Stimulated activated naive CD4-positive, alpha-beta T cell (primary cell): ENCODE results near the gene NBEA.
"Not testable (repeated sequence)": the region's sequence is repeated elsewhere in the genome, so short reads cannot be mapped to it uniquely, and the experiment has no call there.

Experiments
- DNase-seq, 6 experiments: peaks; one replicate each; lab custom pipeline; 2025; lab: John Stamatoyannopoulos, UW

Gene NBEA

GRCh38 chr13:34959489-34959888, 17.4 kb downstream of the NBEA start:
- no peak for DNase-seq

GRCh38 chr13:34964558-34964957, 22.5 kb downstream of the NBEA start:
- DNase-seq: no peak

- DNase-seq: no peak
Measured at GRCh38 chr13:34967851-34968562, 25.9 kb downstream of the NBEA start.

GRCh38 chr13:34969539-34969938, 27.5 kb downstream of the NBEA start:
- DNase-seq: not testable (repeated sequence)

- no peak for DNase-seq
Measured at GRCh38 chr13:34970961-34971360, 28.9 kb downstream of the NBEA start.

DNA sequence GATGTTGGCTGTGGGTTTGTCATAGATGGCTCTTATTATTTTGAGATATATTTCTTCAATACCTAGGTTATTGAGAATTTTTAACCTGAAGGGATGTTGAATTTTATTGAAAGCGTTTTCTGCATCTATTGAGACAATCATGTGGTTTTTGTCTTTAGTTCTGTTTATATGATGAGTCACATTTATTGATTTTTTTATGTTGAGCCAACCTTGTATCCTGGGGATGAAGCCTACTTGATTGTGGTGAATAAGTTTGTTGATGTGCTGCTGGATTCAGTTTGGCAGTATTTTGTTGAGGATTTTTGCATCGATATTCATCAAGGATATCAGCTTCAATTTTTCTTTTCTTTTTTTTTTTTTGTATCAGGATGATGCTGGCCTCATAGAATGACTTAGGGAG, 29.4 kb downstream of the NBEA start:
- no peak for DNase-seq

GRCh38 chr13:34985199-34985598, 43.1 kb downstream of the NBEA start:
- DNase-seq: not testable (repeated sequence)

GRCh38 chr13:34988330-34988791, 46.3 kb downstream of the NBEA start:
- DNase-seq: no peak

GRCh38 chr13:34990399-34991214, 48.5 kb downstream of the NBEA start:
- DNase-seq: no peak

GRCh38 chr13:34993470-34993869, 51.4 kb downstream of the NBEA start:
- DNase-seq: no peak

DNA sequence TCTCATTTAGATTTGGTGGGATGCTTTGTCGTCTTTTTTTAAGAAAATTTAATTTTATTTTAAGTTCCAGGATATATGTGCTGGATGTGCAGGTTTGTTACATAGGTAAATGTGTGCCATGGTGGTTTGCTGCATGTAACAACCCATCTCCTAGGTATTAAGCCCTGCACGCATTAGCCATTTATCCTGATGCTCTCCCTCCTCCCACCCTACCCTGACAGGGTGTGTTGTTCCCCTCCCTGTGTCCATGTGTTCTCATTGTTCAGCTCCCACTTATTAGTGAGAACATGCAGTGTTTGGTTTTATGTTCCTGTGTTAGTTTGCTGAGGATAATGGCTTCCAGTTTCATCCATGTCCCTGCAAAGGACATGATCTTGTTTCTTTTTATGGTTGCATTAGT, 61.7 kb downstream of the NBEA start:
- DNase-seq: not testable (repeated sequence)

GRCh38 chr13:35005051-35005450, 63.0 kb downstream of the NBEA start:
- no peak for DNase-seq

- no peak for DNase-seq
Measured at GRCh38 chr13:35014606-35015213, 72.6 kb downstream of the NBEA start.

GRCh38 chr13:35016362-35017112, 74.5 kb downstream of the NBEA start:
- no peak for DNase-seq

DNA sequence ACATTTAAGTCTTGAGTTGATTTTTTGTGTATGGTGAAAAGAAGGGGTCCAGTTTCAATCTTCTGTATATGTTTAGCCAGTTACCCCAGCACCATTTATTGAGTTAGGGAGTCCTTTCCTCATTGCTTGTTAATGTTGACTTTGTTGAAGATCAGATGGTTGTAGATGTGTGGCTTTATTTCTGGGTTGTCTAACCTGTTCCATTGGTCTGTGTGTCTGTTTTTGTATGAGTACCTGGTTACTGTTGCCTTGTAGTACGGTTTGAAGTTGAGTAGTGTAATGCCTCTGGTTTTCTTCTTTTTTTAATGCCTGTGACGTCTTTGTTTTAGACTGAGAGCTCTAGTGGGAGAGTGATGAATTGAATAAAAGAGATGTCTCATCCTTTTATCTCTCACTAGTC, 83.2 kb downstream of the NBEA start:
- no peak for DNase-seq

GRCh38 chr13:35028338-35028867, 86.3 kb downstream of the NBEA start:
- DNase-seq: no peak

GRCh38 chr13:35039012-35039411, 96.9 kb downstream of the NBEA start:
- DNase-seq: no peak

- no peak for DNase-seq
Measured at GRCh38 chr13:35046587-35046986, 104.5 kb downstream of the NBEA start.

GRCh38 chr13:35055705-35056104, 113.6 kb downstream of the NBEA start:
- DNase-seq: no peak

DNA sequence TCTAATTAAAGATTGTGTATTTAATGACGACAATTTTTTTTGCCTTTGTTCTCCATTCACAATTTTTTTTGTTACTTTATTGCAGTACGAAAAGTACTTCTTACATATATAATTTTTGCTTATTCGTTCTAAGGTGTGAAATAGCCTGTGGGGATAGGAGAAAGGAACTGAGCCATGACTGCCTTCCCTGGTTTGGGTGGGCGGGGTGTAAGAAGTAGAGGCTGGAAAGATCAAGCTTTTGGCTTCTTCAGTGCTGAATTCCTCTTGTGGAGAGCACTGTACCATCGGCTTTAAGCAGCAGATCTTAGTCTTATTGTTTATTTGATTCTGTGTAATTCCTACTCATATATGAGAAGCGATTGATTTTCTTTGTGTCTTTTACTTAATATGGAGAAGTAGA, 115.8 kb downstream of the NBEA start:
- DNase-seq: no peak

DNA sequence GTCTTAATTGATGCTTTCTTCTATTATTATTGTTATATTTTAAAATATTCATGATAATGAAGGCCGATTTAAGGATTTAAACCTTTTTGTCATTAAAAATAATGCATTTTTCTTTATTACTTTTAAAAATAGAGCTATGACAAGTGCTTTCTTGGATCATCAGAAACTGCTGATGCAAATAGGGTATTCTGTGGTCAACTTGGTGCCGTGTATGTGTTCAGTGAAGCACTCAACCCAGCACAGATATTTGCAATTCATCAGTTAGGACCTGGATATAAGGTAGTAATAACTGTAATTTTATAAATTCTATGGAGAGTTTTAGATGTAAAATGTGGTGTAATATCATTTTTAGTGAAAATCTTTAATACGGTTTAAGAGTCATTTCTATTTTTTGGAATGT, 116.5 kb downstream of the NBEA start:
- DNase-seq: not testable (repeated sequence)

DNA sequence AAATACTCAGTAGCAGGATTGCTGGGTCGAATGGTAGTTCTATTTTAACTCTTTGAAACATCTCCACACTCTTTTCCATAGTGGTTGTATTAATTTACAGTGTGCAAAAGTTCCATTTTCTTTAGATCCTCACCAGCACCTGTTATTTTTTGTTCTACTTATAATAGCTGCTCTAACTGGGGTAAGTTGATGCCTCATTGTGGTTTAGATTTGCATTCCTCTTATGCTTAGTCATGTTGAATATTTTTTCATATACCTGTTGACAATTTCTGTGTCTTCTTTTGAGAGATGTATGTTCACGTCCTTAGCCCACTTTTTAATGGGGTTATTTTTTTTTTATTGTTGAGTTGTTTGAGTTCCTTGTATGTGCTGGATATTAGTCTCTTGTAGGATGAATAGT, 144.6 kb downstream of the NBEA start:
- DNase-seq: no peak
